Glutamatergic neuron (in vitro differentiated cells): ENCODE data around the gene C22orf23. TPM values are rescaled to one million over a fixed set of nuclear protein-coding genes. Genes with fewer than 3 reads are reported as not detected.

Experiments
- DNase-seq: peaks from one replicate; pipeline ENCODE4 v3.0.0; 2022
- H3K27ac Mint-ChIP-seq: one replicate; pipeline ENCODE4 v1.8.0; 2020; ENCODE audit warnings: mild to moderate bottlenecking, mixed read lengths, inconsistent platforms; ENCODE audit not compliant: unreplicated experiment
- H3K27me3 Mint-ChIP-seq: one replicate; pipeline ENCODE4 v1.8.0; 2020; ENCODE audit warnings: mild to moderate bottlenecking, moderate library complexity, mixed read lengths, inconsistent platforms; ENCODE audit not compliant: unreplicated experiment
- H3K36me3 Mint-ChIP-seq: one replicate; pipeline ENCODE4 v1.8.0; 2020; ENCODE audit warnings: mild to moderate bottlenecking, mixed read lengths, inconsistent platforms; ENCODE audit not compliant: unreplicated experiment
- H3K4me1 Mint-ChIP-seq: one replicate; pipeline ENCODE4 v1.8.0; 2020; ENCODE audit warnings: mild to moderate bottlenecking, low read depth, mixed read lengths, inconsistent platforms; ENCODE audit not compliant: unreplicated experiment
- H3K4me3 Mint-ChIP-seq: one replicate; pipeline ENCODE4 v1.8.0; 2020; ENCODE audit warnings: mild to moderate bottlenecking, mixed read lengths, inconsistent platforms; ENCODE audit not compliant: unreplicated experiment
- H3K9me3 Mint-ChIP-seq: one replicate; pipeline ENCODE4 v1.8.0; 2020; ENCODE audit warnings: mild to moderate bottlenecking, moderate library complexity, mixed read lengths, inconsistent platforms; ENCODE audit not compliant: unreplicated experiment
- CTCF ChIP-seq: fragments of 200-600 bp; sonication (generic); IDR thresholded peaks from one replicate; pipeline ENCODE4 v1.5.0; 2021; ENCODE audit not compliant: partially characterized antibody, unreplicated experiment
- total RNA-seq: library from RNA; stranded (reverse); fragmentation: NEBNext Ultra II Directional; extraction: Animal tissue kit (Norgen Biotek cat#: 25700); gene quantifications from one replicate; pipeline ENCODE4 v1.2.1, GENCODE V29; 2021; ENCODE audit not compliant: unreplicated experiment

Gene C22orf23
- total RNA-seq, 1 donor from 2014 or later, result 0.64 TPM

- no peak for DNase-seq
- no peak for TF ChIP-seq CTCF
- no peak overlapping the region for H3K4me3 Mint-ChIP-seq
- H3K36me3 Mint-ChIP-seq, result no peaks in the 10 kb centered on the region
- H3K9me3 Mint-ChIP-seq, result peaks cover 4% of the 10 kb centered on the region
- H3K4me1 Mint-ChIP-seq, result peaks cover 7% of the 10 kb centered on the region
- no peak overlapping the region for H3K27ac Mint-ChIP-seq
- peaks cover 4% of the 10 kb centered on the region for H3K27me3 Mint-ChIP-seq
Measured at GRCh38 chr22:37925330-37925729, 28.1 kb downstream of the C22orf23 start.

- Mint-ChIP-seq H3K27me3 (peaks cover 4% of the 10 kb centered on the region), H3K9me3 (peaks cover 4% of the 10 kb centered on the region), H3K27ac (no peak overlapping the region)
Measured at GRCh38 chr22:37924386-37925065, 28.9 kb downstream of the C22orf23 start.

GRCh38 chr22:37923927-37924326 lies 29.5 kb downstream of the C22orf23 start:
- no peak for DNase-seq
- peaks cover 4% of the 10 kb centered on the region for H3K27me3 Mint-ChIP-seq
- no peak for TF ChIP-seq CTCF
- H3K9me3 Mint-ChIP-seq, result peaks cover 4% of the 10 kb centered on the region
- peaks cover 2% of the 10 kb centered on the region for H3K4me1 Mint-ChIP-seq
- no peak overlapping the region for H3K4me3 Mint-ChIP-seq
- H3K36me3 Mint-ChIP-seq, result no peaks in the 10 kb centered on the region
- H3K27ac Mint-ChIP-seq, result no peak overlapping the region

More at GRCh38 chr22:37924386-37925065, 28.9 kb downstream of the C22orf23 start:
- H3K4me3 Mint-ChIP-seq, result no peak overlapping the region
- DNase-seq, result no peak
- peaks cover 6% of the 10 kb centered on the region for H3K4me1 Mint-ChIP-seq
- no peak for TF ChIP-seq CTCF
- no peaks in the 10 kb centered on the region for H3K36me3 Mint-ChIP-seq

DNA sequence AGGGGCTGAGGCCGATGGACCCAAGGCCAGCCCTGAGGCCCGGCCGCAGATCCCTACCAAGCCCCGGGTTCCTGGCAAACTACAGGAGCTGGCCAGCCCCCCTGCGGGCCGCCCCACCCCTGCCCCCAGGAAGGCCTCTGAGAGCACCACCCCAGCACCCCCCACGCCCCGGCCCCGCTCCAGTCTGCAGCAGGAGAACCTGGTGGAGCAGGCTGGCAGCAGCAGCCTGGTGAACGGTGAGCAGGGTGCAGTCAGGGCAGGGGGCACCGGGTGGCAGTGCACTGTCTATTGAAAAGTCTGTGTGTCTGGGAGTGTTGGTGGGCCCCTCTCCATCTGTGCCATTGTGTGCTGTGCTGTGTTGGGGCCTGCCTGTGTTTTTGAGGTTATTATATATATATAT lies 31.2 kb downstream of the C22orf23 start:
- Mint-ChIP-seq H3K27me3 (no peaks in the 10 kb centered on the region), H3K36me3 (no peaks in the 10 kb centered on the region), H3K27ac (no peak overlapping the region), H3K9me3 (no peaks in the 10 kb centered on the region), H3K4me1 (peaks cover 1% of the 10 kb centered on the region), H3K4me3 (no peak overlapping the region)
- DNase-seq, result no peak
- no peak for TF ChIP-seq CTCF

DNA sequence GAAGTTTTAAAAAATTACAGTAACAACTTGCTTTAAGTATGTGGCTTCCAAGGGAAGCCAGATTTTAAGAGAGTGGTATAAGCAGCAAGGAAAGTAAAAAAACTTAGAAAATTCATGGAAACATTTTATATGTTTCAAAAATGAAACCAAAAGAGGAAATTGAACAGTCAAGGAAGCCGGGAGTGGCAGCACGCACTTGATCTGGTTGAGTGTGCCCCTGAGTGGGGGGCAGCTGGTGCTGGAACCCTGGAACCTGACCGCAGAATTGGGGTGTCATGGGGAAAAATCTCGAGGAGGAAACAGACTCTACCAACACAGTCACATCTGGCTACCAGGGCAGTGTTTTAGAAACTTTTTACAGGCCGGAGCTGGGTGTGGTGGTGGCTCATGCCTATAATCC lies 33.3 kb downstream of the C22orf23 start:
- Mint-ChIP-seq H3K27ac (no peak overlapping the region), H3K9me3 (no peaks in the 10 kb centered on the region), H3K27me3 (no peaks in the 10 kb centered on the region), H3K4me1 (peaks cover 1% of the 10 kb centered on the region), H3K36me3 (no peaks in the 10 kb centered on the region), H3K4me3 (no peak overlapping the region)
- TF ChIP-seq CTCF, result no peak
- DNase-seq, result no peak
